ENCODE data around the gene LHFPL2.

GRCh38 chr5:78578015-78578414 lies 70.6 kb downstream of the LHFPL2 start:
- TF ChIP-seq CTCF (IDR thresholded peaks at IDR 0.05), result no peak
- no peak for TF ChIP-seq POLR2A (IDR thresholded peaks at IDR 0.05)

All from esophagus squamous epithelium (tissue), 4 donors.